K562 (cell line): Measurements from ENCODE around the gene ZNF687. TPM values are rescaled to one million over a fixed set of nuclear protein-coding genes. Genes with fewer than 3 reads are reported as not detected.

Source experiments
- polyA plus RNA-seq, 8 experiments: library from polyadenylated mRNA; depleted of rRNA in 4 of 8; stranded (reverse) in 5 of 8; unstranded in 3 of 8; fragments of >200 nt; fragmentation: Nextera tagmentation in 2 of 8; fragmentation: Illumina TruSeq in 1 of 8; extraction: Ambion mirVana in 2 of 8; extraction: Trizol in 1 of 8; gene quantifications; 2 replicates each; pipeline versions ENCODE4 v1.2.1 to v1.2.3, GENCODE V29; 2011 to 2014; ENCODE audit warnings: inconsistent platforms in 1 of 8, missing spikeins in 1 of 8
- small RNA-seq: library from RNA; depleted of rRNA; stranded (forward); fragments of <200 nt; gene quantifications from one replicate; pipeline ENCODE3, GENCODE V24; 2014
- total RNA-seq, 7 experiments: library from RNA; depleted of rRNA in 6 of 7; stranded (reverse); fragments of >200 nt in 6 of 7; fragmentation: Illumina TruSeq in 2 of 7; extraction: Trizol in 2 of 7; gene quantifications; 2 replicates each; pipeline versions ENCODE4 v1.2.1 to v1.2.3, GENCODE V29; 2011 to 2021; ENCODE audit warnings: low replicate concordance in 1 of 7

ZNF687 gene
- total and polyA plus RNA-seq, 9 of the 15 experiments (the other 6 are each of a cell fraction or from before 2014, with no cell fraction given): 0.13 to 26.4 (median 10.6) TPM

Small RNA genes within 50 kb of the gene (small RNA-seq; reads per million reads assigned to genes)
- 0.11 reads per million for gene RN7SL444P

Other genes starting within 250 kb of the ZNF687 start
Only the 7 nearest of the 19 such genes appear.
- 1.0 and 1.5 TPM in 2 replicates for gene TMOD4, start 106.3 kb upstream of the ZNF687 start, total RNA-seq (2014; rRNA removed)
- gene TMOD4, start 106.3 kb upstream of the ZNF687 start, total RNA-seq (2014; rRNA removed; fragmentation: Illumina TruSeq; extraction: Trizol): 0.18 and 1.1 TPM in 2 replicates
- gene TMOD4, start 106.3 kb upstream of the ZNF687 start, total RNA-seq (2015; rRNA removed; fragmentation: Illumina TruSeq; extraction: Trizol): 0.22 and 0.57 TPM in 2 replicates
- 0.60 and 1.2 TPM in 2 replicates for gene TMOD4, start 106.3 kb upstream of the ZNF687 start, total RNA-seq (2021)
- 1.4 and 1.8 TPM in 2 replicates for gene TMOD4, start 106.3 kb upstream of the ZNF687 start, polyA plus RNA-seq (2011; rRNA removed)
- gene TMOD4, start 106.3 kb upstream of the ZNF687 start, polyA plus RNA-seq (2014; fragmentation: Illumina TruSeq; extraction: Trizol): 0.35 and 1.0 TPM in 2 replicates
- under 1 TPM in 1 of 2 experiments, not detected in 1; 0.57 TPM for gene TMOD4, start 106.3 kb upstream of the ZNF687 start, polyA plus RNA-seq (2014; fragmentation: Nextera tagmentation; extraction: Ambion mirVana)
- gene TMOD4, start 106.3 kb upstream of the ZNF687 start, polyA plus RNA-seq (2014; rRNA removed): 0.12 and 1.5 TPM in 2 replicates
- gene VPS72, start 92.1 kb upstream of the ZNF687 start, total RNA-seq (2014; rRNA removed): 72.2 and 78.4 TPM in 2 replicates
- gene VPS72, start 92.1 kb upstream of the ZNF687 start, total RNA-seq (2014; rRNA removed; fragmentation: Illumina TruSeq; extraction: Trizol): 58.2 and 64.5 TPM in 2 replicates
- gene VPS72, start 92.1 kb upstream of the ZNF687 start, total RNA-seq (2015; rRNA removed; fragmentation: Illumina TruSeq; extraction: Trizol): 73.7 and 79.6 TPM in 2 replicates
- 75.7 and 81.6 TPM in 2 replicates for gene VPS72, start 92.1 kb upstream of the ZNF687 start, total RNA-seq (2021)
- 80.9 and 113 TPM in 2 replicates for gene VPS72, start 92.1 kb upstream of the ZNF687 start, polyA plus RNA-seq (2011; rRNA removed)
- 126 and 131 TPM in 2 replicates for gene VPS72, start 92.1 kb upstream of the ZNF687 start, polyA plus RNA-seq (2014; fragmentation: Illumina TruSeq; extraction: Trizol)
- 10 to 100 TPM in 1 of 2 experiments, 1 to 10 TPM in 1; 7.2 to 21.9 TPM for gene VPS72, start 92.1 kb upstream of the ZNF687 start, polyA plus RNA-seq (2014; fragmentation: Nextera tagmentation; extraction: Ambion mirVana)
- 89.0 and 96.0 TPM in 2 replicates for gene VPS72, start 92.1 kb upstream of the ZNF687 start, polyA plus RNA-seq (2014; rRNA removed)
- 16.9 and 21.3 TPM in 2 replicates for gene PIP5K1A, start 83.7 kb upstream of the ZNF687 start, total RNA-seq (2014; rRNA removed)
- gene PIP5K1A, start 83.7 kb upstream of the ZNF687 start, total RNA-seq (2014; rRNA removed; fragmentation: Illumina TruSeq; extraction: Trizol): 18.8 and 20.6 TPM in 2 replicates
- 22.8 and 24.9 TPM in 2 replicates for gene PIP5K1A, start 83.7 kb upstream of the ZNF687 start, total RNA-seq (2015; rRNA removed; fragmentation: Illumina TruSeq; extraction: Trizol)
- 21.9 and 25.8 TPM in 2 replicates for gene PIP5K1A, start 83.7 kb upstream of the ZNF687 start, total RNA-seq (2021)
- 33.5 and 42.4 TPM in 2 replicates for gene PIP5K1A, start 83.7 kb upstream of the ZNF687 start, polyA plus RNA-seq (2011; rRNA removed)
- gene PIP5K1A, start 83.7 kb upstream of the ZNF687 start, polyA plus RNA-seq (2014; fragmentation: Illumina TruSeq; extraction: Trizol): 26.3 and 36.4 TPM in 2 replicates
- gene PIP5K1A, start 83.7 kb upstream of the ZNF687 start, polyA plus RNA-seq (2014; fragmentation: Nextera tagmentation; extraction: Ambion mirVana): 1 to 10 TPM; 1.9 to 4.2 TPM
- 17.2 and 22.4 TPM in 2 replicates for gene PIP5K1A, start 83.7 kb upstream of the ZNF687 start, polyA plus RNA-seq (2014; rRNA removed)
- gene PSMD4, start 27.6 kb upstream of the ZNF687 start, total RNA-seq (2014; rRNA removed): 298 and 306 TPM in 2 replicates
- gene PSMD4, start 27.6 kb upstream of the ZNF687 start, total RNA-seq (2014; rRNA removed; fragmentation: Illumina TruSeq; extraction: Trizol): 322 and 353 TPM in 2 replicates
- gene PSMD4, start 27.6 kb upstream of the ZNF687 start, total RNA-seq (2015; rRNA removed; fragmentation: Illumina TruSeq; extraction: Trizol): 291 and 295 TPM in 2 replicates
- gene PSMD4, start 27.6 kb upstream of the ZNF687 start, total RNA-seq (2021): 243 and 255 TPM in 2 replicates
- gene PSMD4, start 27.6 kb upstream of the ZNF687 start, polyA plus RNA-seq (2011; rRNA removed): 298 and 324 TPM in 2 replicates
- 283 and 307 TPM in 2 replicates for gene PSMD4, start 27.6 kb upstream of the ZNF687 start, polyA plus RNA-seq (2014; fragmentation: Illumina TruSeq; extraction: Trizol)
- 100 to 1,000 TPM; 194 to 243 TPM for gene PSMD4, start 27.6 kb upstream of the ZNF687 start, polyA plus RNA-seq (2014; fragmentation: Nextera tagmentation; extraction: Ambion mirVana)
- 302 and 313 TPM in 2 replicates for gene PSMD4, start 27.6 kb upstream of the ZNF687 start, polyA plus RNA-seq (2014; rRNA removed)
- 45.1 and 62.4 TPM in 2 replicates for gene PI4KB, start 45.1 kb downstream of the ZNF687 start, total RNA-seq (2014; rRNA removed)
- 20.5 and 27.9 TPM in 2 replicates for gene PI4KB, start 45.1 kb downstream of the ZNF687 start, total RNA-seq (2014; rRNA removed; fragmentation: Illumina TruSeq; extraction: Trizol)
- 30.1 and 32.8 TPM in 2 replicates for gene PI4KB, start 45.1 kb downstream of the ZNF687 start, total RNA-seq (2015; rRNA removed; fragmentation: Illumina TruSeq; extraction: Trizol)
- gene PI4KB, start 45.1 kb downstream of the ZNF687 start, total RNA-seq (2021): 51.8 and 54.3 TPM in 2 replicates
- gene PI4KB, start 45.1 kb downstream of the ZNF687 start, polyA plus RNA-seq (2011; rRNA removed): 65.4 and 78.3 TPM in 2 replicates
- 55.8 and 58.0 TPM in 2 replicates for gene PI4KB, start 45.1 kb downstream of the ZNF687 start, polyA plus RNA-seq (2014; fragmentation: Illumina TruSeq; extraction: Trizol)
- gene PI4KB, start 45.1 kb downstream of the ZNF687 start, polyA plus RNA-seq (2014; fragmentation: Nextera tagmentation; extraction: Ambion mirVana): 1 to 10 TPM; 3.1 to 8.9 TPM
- 45.9 and 67.2 TPM in 2 replicates for gene PI4KB, start 45.1 kb downstream of the ZNF687 start, polyA plus RNA-seq (2014; rRNA removed)
- 25.7 and 30.5 TPM in 2 replicates for gene RFX5, start 65.0 kb downstream of the ZNF687 start, total RNA-seq (2014; rRNA removed)
- 32.2 and 34.6 TPM in 2 replicates for gene RFX5, start 65.0 kb downstream of the ZNF687 start, total RNA-seq (2014; rRNA removed; fragmentation: Illumina TruSeq; extraction: Trizol)
- 29.4 and 30.4 TPM in 2 replicates for gene RFX5, start 65.0 kb downstream of the ZNF687 start, total RNA-seq (2015; rRNA removed; fragmentation: Illumina TruSeq; extraction: Trizol)
- gene RFX5, start 65.0 kb downstream of the ZNF687 start, total RNA-seq (2021): 32.7 and 36.1 TPM in 2 replicates
- gene RFX5, start 65.0 kb downstream of the ZNF687 start, polyA plus RNA-seq (2011; rRNA removed): 38.5 and 40.3 TPM in 2 replicates
- 36.2 and 48.2 TPM in 2 replicates for gene RFX5, start 65.0 kb downstream of the ZNF687 start, polyA plus RNA-seq (2014; fragmentation: Illumina TruSeq; extraction: Trizol)
- gene RFX5, start 65.0 kb downstream of the ZNF687 start, polyA plus RNA-seq (2014; fragmentation: Nextera tagmentation; extraction: Ambion mirVana): 1 to 10 TPM; 3.8 to 4.9 TPM
- 27.9 and 32.3 TPM in 2 replicates for gene RFX5, start 65.0 kb downstream of the ZNF687 start, polyA plus RNA-seq (2014; rRNA removed)
- 40.7 and 62.2 TPM in 2 replicates for gene SELENBP1, start 90.4 kb downstream of the ZNF687 start, total RNA-seq (2014; rRNA removed)
- gene SELENBP1, start 90.4 kb downstream of the ZNF687 start, total RNA-seq (2014; rRNA removed; fragmentation: Illumina TruSeq; extraction: Trizol): 18.9 and 28.3 TPM in 2 replicates
- gene SELENBP1, start 90.4 kb downstream of the ZNF687 start, total RNA-seq (2015; rRNA removed; fragmentation: Illumina TruSeq; extraction: Trizol): 25.8 and 25.9 TPM in 2 replicates
- 41.9 and 42.9 TPM in 2 replicates for gene SELENBP1, start 90.4 kb downstream of the ZNF687 start, total RNA-seq (2021)
- 30.2 and 53.7 TPM in 2 replicates for gene SELENBP1, start 90.4 kb downstream of the ZNF687 start, polyA plus RNA-seq (2011; rRNA removed)
- 45.0 and 45.3 TPM in 2 replicates for gene SELENBP1, start 90.4 kb downstream of the ZNF687 start, polyA plus RNA-seq (2014; fragmentation: Illumina TruSeq; extraction: Trizol)
- 10 to 100 TPM; 52.1 to 81.2 TPM for gene SELENBP1, start 90.4 kb downstream of the ZNF687 start, polyA plus RNA-seq (2014; fragmentation: Nextera tagmentation; extraction: Ambion mirVana)
- gene SELENBP1, start 90.4 kb downstream of the ZNF687 start, polyA plus RNA-seq (2014; rRNA removed): 47.1 and 50.8 TPM in 2 replicates